Transverse colon (tissue), 4 donors: ENCODE results near the gene CHST4. TPM values are rescaled to one million over a fixed set of nuclear protein-coding genes. Genes with fewer than 3 reads are reported as not detected.

Source experiments
- DNase-seq: peaks from one replicate; pipeline ENCODE4 v3.0.0-alpha.2; 2019
- H3K27ac ChIP-seq, 4 donors: fragments of 200-600 bp; sonication (generic); 2 replicates each; pipeline ENCODE4 v1.5.1; 2016 to 2018; ENCODE audit warnings: inconsistent platforms in 4 of 4
- H3K27me3 ChIP-seq: fragments of 200-600 bp; sonication (generic); 2 replicates; pipeline ENCODE4 v1.5.1; 2017; ENCODE audit warnings: inconsistent platforms
- H3K36me3 ChIP-seq, 4 donors: fragments of 200-600 bp; sonication (generic); 2 replicates each; pipeline ENCODE4 v1.5.1; 2017 to 2019; ENCODE audit warnings: inconsistent platforms in 4 of 4
- H3K4me1 ChIP-seq, 4 donors: fragments of 200-600 bp; sonication (generic); 2 replicates each; pipeline ENCODE4 v1.5.1; 2017 to 2020; ENCODE audit warnings: inconsistent platforms in 4 of 4
- H3K4me3 ChIP-seq, 4 donors: fragments of 200-600 bp; sonication (generic); 1 replicate in 1 of 4; 2 replicates in 3 of 4; pipeline versions ENCODE4 v1.5.1 to v1.6.1; 2017 to 2019; ENCODE audit warnings: inconsistent platforms in 4 of 4
- H3K9me3 ChIP-seq, 2 donors: fragments of 200-600 bp; sonication (generic); 2 replicates each; pipeline ENCODE4 v1.5.1; 2017 to 2019; ENCODE audit warnings: inconsistent platforms in 2 of 2
- EP300 ChIP-seq: sonication (generic); formaldehyde crosslinking; IDR thresholded peaks from one replicate; pipeline ENCODE4 v1.6.1; 2017; ENCODE audit warnings: antibody characterized with exemption, low read depth
- POLR2A ChIP-seq: fragments of 450-650 bp; IDR thresholded peaks from one replicate; pipeline ENCODE4 v1.6.1; 2016; ENCODE audit warnings: antibody characterized with exemption, mild to moderate bottlenecking, moderate library complexity
- POLR2AphosphoS5 ChIP-seq, 3 donors: sonication (generic); formaldehyde crosslinking; IDR thresholded peaks; one replicate each; pipeline ENCODE4 v1.6.1; 2016; ENCODE audit warnings: antibody characterized with exemption in 3 of 3
- WGBS, 2 donors: methylation state at CpG; one replicate each; pipeline ENCODE4 v1.1.5; 2018; ENCODE audit warnings: low coverage in 1 of 2; 5-methylcytosine and 5-hydroxymethylcytosine counted together
- in situ Hi-C, 4 donors: fragments of 200-750 bp; cut with MboI; loops; one replicate each; pipeline versions ENCODE4 v1.15.0 to v1.15.1; 2017; ENCODE audit warnings: low sequenced_read_pairs in 3 of 4, low pct_ligation_motif_present in 1 of 4, low pct_unique_long_range_greater_than_20kb in 1 of 4
- intact Hi-C: fragments of 100-400 bp; cut with DNase I; formaldehyde crosslinking; loops from one replicate; pipeline ENCODE4 v1.15.1; 2023; ENCODE audit warnings: low total_unique reads
- total RNA-seq, 4 donors: library from RNA; depleted of rRNA; stranded (reverse); fragments of >200 nt; gene quantifications; one replicate each; pipeline ENCODE4 v1.1.0, GENCODE V29; 2016
- TF ChIP-seq, protein P1 (sequence below), 5 experiments: fragments of 200-600 bp in 3 of 5; fragments of 450-650 bp in 2 of 5; sonication (generic) in 3 of 5; IDR thresholded peaks; 1 replicate in 2 of 5; 2 replicates in 3 of 5; pipeline ENCODE4 v1.5.1; 2016 to 2017; ENCODE audit warnings: antibody characterized with exemption in 5 of 5, inconsistent platforms in 3 of 5, mild to moderate bottlenecking in 2 of 5, moderate library complexity in 1 of 5

The CHST4 gene
- total RNA-seq, 4 donors from 2014 or later: not detected

DNA sequence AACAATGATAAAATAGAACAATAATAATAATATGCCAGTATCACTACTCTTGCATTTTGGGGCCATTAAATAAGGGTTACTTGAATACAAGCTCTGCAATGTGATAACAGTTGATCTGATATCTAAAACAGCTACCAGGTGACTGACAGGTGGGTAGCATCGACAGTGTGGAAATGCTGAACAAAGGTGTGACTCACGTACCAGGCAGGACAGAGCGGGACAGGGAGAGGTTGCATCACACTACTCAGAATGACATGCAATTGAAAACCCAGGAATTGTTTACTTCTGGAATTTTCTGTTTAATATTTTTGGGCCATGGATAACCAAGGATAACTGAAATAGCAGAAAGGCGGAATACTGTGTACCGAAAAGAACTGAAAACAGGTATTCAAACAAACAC is 21.3 kb upstream of the CHST4 start:
- Histone ChIP-seq H3K27me3 (no peaks in the 10 kb centered on the region), H3K9me3 (no peaks in the 10 kb centered on the region), H3K27ac (no peak overlapping the region), H3K4me3 (no peak overlapping the region), H3K4me1 (no peaks in the 10 kb centered on the region), H3K36me3 (no peaks in the 10 kb centered on the region)
- no peak for DNase-seq
- no peak for TF ChIP-seq EP300
- TF ChIP-seq, protein P1, sequence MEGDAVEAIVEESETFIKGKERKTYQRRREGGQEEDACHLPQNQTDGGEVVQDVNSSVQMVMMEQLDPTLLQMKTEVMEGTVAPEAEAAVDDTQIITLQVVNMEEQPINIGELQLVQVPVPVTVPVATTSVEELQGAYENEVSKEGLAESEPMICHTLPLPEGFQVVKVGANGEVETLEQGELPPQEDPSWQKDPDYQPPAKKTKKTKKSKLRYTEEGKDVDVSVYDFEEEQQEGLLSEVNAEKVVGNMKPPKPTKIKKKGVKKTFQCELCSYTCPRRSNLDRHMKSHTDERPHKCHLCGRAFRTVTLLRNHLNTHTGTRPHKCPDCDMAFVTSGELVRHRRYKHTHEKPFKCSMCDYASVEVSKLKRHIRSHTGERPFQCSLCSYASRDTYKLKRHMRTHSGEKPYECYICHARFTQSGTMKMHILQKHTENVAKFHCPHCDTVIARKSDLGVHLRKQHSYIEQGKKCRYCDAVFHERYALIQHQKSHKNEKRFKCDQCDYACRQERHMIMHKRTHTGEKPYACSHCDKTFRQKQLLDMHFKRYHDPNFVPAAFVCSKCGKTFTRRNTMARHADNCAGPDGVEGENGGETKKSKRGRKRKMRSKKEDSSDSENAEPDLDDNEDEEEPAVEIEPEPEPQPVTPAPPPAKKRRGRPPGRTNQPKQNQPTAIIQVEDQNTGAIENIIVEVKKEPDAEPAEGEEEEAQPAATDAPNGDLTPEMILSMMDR (IDR thresholded peaks at IDR 0.05): no peak
- no peak for TF ChIP-seq POLR2A
- TF ChIP-seq POLR2AphosphoS5 (IDR thresholded peaks at IDR 0.05): no peak
- intact Hi-C loops: no loop called here
- WGBS, 2 donors: 86 to 98% methylated on average over 5 of the region's 5 CpGs
- in situ Hi-C loops: loop anchor here in 1 of 4 donors (5.0 kb wide), 1 partner anchor 83 kb away; no protein-coding TSS in a partner anchor

DNA sequence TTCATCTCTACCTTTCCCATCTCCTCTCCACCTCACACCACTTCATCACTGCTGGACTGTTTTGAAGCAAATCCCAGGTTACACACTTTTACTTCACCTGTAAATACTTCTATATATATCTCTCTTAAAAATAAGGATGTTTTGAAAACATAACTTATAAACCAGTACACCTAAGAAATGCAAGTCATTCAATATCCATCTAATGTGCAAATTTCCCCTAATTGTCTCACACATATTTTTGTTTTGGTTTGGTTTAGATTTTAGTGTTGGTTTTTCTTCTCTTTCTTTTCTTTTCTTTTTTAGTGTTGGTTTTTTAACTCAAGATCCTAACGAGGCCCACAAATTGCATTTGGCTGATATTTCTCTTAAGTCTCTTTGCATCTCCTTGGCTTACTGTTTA is 19.2 kb upstream of the CHST4 start:
- Histone ChIP-seq H3K4me3 (no peak overlapping the region), H3K4me1 (no peaks in the 10 kb centered on the region), H3K27ac (no peak overlapping the region), H3K27me3 (no peaks in the 10 kb centered on the region), H3K36me3 (no peaks in the 10 kb centered on the region), H3K9me3 (no peaks in the 10 kb centered on the region)
- in situ Hi-C loops (no loop called here), intact Hi-C loops (no loop called here)
- DNase-seq: no peak
- TF ChIP-seq, protein P1 (IDR thresholded peaks at IDR 0.05): no peak
- TF ChIP-seq POLR2A (no peak), EP300 (no peak), POLR2AphosphoS5 (IDR thresholded peaks at IDR 0.05) (no peak)
- WGBS, 2 donors: 50 to 63% methylated on average over 1 of the region's 1 CpG

DNA sequence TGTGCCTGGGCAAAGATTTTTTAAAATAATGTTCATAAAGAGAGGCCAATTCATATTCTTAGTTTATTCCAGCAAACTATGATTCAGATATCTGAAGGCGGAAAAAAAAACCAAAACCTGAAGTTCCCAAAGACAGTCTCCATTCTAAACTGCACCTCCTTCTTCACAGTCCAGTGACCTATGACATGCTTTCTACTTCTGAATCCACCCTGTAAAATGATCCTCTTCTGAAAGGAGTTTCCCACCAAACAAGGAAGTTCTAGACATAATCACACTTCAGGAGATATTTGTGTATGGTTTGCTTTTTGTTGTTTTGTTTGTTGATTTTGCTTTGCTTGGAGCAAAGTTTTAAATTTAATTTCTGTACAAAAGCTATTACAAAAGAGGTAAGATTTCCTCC is 12.9 kb upstream of the CHST4 start:
- H3K4me1 ChIP-seq: no peaks in the 10 kb centered on the region
- H3K4me3 ChIP-seq: no peak overlapping the region
- no peak for DNase-seq
- no peak for TF ChIP-seq POLR2A
- TF ChIP-seq, protein P1 (IDR thresholded peaks at IDR 0.05): no peak
- TF ChIP-seq POLR2AphosphoS5 (IDR thresholded peaks at IDR 0.05): no peak
- TF ChIP-seq EP300: no peak
- no peaks in the 10 kb centered on the region for H3K36me3 ChIP-seq
- in situ Hi-C loops: no loop called here
- 0% methylated on average over 1 of the region's 1 CpG; no CpG with 5 or more reads in 1 of the 2 donors for WGBS, 2 donors
- no peaks in the 10 kb centered on the region for H3K9me3 ChIP-seq
- no peaks in the 10 kb centered on the region for H3K27me3 ChIP-seq
- no peak overlapping the region for H3K27ac ChIP-seq
- intact Hi-C loops: no loop called here

DNA sequence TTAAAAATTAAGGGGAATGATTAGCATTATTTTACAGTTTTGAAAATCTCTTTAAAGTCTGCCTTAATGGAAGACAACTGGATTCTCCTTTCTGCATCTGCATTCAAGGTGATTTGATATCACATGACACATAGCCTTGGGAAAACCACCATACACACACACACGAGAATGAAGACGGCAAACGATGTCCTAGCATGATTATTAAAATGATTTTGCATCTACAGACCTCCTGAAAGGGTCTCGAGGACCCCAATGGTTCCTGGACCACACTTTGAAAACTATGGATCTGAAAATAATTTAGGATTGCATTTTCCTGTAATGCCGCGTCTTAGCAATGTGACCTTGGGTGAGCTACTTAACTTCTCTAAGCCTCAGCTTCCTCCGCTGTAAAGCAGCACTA is 11.8 kb upstream of the CHST4 start:
- Histone ChIP-seq H3K36me3 (no peaks in the 10 kb centered on the region), H3K4me1 (no peaks in the 10 kb centered on the region), H3K27ac (no peak overlapping the region), H3K9me3 (no peaks in the 10 kb centered on the region), H3K27me3 (no peaks in the 10 kb centered on the region), H3K4me3 (no peak overlapping the region)
- no peak for DNase-seq
- no peak for TF ChIP-seq EP300
- in situ Hi-C loops: no loop called here
- intact Hi-C loops: no loop called here
- WGBS, 2 donors: 89 to 90% methylated on average over 6 to 7 of the region's 7 CpGs

DNA sequence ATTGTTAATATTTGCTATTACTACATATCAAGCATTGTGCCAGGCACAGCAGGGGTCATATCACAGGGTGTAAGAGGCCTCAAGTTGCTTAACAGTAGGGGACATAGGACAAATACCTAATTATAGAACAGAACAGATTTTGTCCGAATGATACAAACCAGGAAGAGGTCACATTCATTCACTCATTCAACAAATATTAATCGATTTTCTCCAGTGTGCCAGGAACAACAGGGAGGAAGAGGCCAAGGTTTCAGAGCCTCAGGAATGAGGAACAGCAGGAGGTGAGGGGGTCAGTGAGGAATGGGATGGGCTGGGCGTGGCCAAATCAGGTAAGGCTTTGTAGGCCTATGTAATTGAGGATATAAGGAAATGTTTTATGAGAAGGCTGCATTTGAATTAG is 11.2 kb upstream of the CHST4 start:
- Histone ChIP-seq H3K27ac (no peak overlapping the region), H3K27me3 (no peaks in the 10 kb centered on the region), H3K4me1 (no peaks in the 10 kb centered on the region), H3K9me3 (no peaks in the 10 kb centered on the region), H3K36me3 (no peaks in the 10 kb centered on the region), H3K4me3 (no peak overlapping the region)
- intact Hi-C loops (no loop called here), in situ Hi-C loops (no loop called here)
- TF ChIP-seq EP300: no peak
- TF ChIP-seq POLR2A: no peak
- TF ChIP-seq, protein P1 (IDR thresholded peaks at IDR 0.05): no peak
- no peak for TF ChIP-seq POLR2AphosphoS5 (IDR thresholded peaks at IDR 0.05)
- 42 to 56% methylated on average over 3 of the region's 3 CpGs for WGBS, 2 donors
- peak; percentile 51 for DNase-seq
